NCI-H146 (cell line): Measurements from ENCODE around the gene PARVA.
"Not testable (repeated sequence)": the region's sequence is repeated elsewhere in the genome, so short reads cannot be mapped to it uniquely, and the experiment has no call there.

ENCODE experiments used
- DNase-seq: peaks from one replicate; lab custom pipeline; 2025; lab: John Stamatoyannopoulos, UW

Gene PARVA, protein sequence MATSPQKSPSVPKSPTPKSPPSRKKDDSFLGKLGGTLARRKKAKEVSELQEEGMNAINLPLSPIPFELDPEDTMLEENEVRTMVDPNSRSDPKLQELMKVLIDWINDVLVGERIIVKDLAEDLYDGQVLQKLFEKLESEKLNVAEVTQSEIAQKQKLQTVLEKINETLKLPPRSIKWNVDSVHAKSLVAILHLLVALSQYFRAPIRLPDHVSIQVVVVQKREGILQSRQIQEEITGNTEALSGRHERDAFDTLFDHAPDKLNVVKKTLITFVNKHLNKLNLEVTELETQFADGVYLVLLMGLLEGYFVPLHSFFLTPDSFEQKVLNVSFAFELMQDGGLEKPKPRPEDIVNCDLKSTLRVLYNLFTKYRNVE

DNA sequence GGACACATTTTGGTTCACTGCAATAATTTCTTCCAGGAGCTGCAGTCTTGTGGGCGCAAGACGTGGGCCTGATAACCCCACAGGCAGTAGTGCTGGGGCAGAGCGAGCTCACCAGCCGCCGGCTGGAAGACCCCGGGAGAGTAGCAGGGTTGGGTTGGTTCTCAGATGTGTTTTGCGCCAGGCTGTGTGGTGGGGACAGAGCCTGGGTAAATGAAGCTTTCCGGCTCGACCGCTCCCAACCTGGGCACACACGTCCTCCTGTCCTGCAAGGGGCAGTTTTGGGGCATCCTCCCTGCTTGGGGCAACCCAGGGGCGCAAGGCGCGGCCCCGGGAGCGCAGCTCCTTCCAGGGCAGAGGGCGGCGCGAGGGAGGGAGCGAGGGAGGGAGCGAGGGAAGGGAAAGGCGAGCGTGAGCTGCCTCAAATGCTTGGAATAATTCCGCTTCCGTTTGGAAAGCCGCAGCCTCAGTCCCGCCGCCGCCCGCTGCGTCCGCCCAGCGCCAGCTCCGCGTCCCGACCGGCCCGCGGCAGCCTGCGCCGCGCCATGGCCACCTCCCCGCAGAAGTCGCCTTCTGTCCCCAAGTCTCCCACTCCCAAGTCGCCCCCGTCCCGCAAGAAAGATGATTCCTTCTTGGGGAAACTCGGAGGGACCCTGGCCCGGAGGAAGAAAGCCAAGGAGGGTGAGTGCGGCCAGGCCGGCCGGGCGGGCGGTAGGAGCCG, at the start of gene PARVA:
Gene PARVA (plus strand): TSS at position 466 of the 718 bp plus-strand sequence. CDS start 77 bp downstream, at position 543.
- DNase-seq, result peak; percentile 71

- no peak for DNase-seq
Measured at GRCh38 chr11:12329169-12329568, 48.2 kb upstream of the PARVA start.

GRCh38 chr11:12329797-12330196, 47.6 kb upstream of the PARVA start:
- no peak for DNase-seq

- DNase-seq, result peak; percentile 73
Measured at GRCh38 chr11:12330485-12331231, 46.7 kb upstream of the PARVA start.

- DNase-seq, result peak; percentile 90
Measured at GRCh38 chr11:12331239-12331874, 46.0 kb upstream of the PARVA start.

- DNase-seq, result no peak
Measured at GRCh38 chr11:12343526-12343925, 33.8 kb upstream of the PARVA start.

- DNase-seq, result no peak
Measured at GRCh38 chr11:12353534-12353933, 23.8 kb upstream of the PARVA start.

DNA sequence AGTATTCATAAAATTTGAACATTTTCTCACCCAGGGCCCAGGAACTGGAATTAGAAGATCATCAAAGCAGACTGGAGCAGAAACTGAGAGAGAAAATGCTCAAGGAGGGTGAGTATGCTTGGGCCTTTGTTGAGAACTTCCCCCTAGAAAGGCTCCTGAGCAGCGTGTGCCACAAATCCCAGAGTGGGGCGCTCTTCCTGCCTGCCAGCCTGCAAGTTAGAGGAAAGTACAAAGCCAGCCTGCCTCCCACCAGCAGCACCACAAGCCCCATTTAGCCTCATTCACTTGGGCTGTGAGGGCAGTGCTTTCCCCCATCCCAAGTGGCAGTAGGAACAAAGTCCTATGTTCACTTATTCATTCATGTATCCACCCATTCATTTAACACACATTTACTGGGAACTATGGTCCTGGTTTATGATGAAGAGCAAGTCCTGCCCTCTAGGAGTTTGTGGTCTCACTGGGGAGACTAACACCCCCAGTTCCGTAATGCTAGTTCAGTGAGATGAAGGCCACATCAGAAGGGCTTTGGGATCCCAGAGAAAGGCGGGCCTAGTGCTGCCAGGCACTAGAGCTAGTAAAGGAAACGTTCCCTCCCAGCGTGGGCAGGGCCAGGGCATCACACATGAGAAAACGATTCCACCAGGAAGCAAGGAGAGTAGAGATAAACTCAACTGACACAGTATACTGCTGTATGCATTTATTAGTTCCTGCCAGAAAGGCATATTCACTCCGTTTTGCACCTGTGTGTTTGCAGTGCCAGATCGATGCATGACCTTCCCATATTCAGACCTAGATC, 22.4 kb upstream of the PARVA start:
- no peak for DNase-seq

DNA sequence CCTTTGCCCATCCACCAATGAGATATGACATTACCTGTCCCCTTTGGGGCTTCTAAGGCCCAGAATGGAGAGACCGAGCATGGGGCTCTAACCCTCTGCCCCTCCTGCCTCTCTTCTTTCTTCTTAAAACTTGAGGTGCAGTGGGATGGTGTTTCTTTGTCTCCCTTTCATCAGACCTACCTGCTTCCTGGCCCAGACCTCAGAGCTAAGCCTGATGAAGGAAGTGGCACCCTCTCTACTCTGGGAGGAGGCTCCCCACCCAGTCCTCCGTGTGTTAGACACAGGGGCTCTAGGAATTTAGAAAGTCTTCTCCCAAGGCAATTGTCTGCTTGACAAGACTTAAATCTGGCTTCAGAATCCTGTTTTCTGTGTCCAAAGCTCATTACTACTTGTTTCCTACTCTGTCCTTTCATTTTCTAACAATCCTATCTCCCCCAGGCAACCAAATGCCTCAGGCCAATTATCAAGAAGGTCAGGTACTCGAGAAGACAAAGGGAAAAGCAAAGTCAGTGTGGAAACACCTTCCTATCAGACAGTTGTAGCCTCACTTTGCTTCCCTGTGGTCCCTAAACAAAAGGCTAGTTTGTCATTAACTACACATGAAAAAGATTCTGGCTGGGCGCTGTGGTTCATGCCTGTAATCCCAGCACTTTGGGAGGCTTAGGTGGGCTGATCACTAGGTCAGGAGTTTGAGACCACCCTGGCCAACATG, 20.3 kb upstream of the PARVA start:
- DNase-seq, result peak; percentile 70

GRCh38 chr11:12357697-12358096, 19.7 kb upstream of the PARVA start:
- DNase-seq, result not testable (repeated sequence)

DNA sequence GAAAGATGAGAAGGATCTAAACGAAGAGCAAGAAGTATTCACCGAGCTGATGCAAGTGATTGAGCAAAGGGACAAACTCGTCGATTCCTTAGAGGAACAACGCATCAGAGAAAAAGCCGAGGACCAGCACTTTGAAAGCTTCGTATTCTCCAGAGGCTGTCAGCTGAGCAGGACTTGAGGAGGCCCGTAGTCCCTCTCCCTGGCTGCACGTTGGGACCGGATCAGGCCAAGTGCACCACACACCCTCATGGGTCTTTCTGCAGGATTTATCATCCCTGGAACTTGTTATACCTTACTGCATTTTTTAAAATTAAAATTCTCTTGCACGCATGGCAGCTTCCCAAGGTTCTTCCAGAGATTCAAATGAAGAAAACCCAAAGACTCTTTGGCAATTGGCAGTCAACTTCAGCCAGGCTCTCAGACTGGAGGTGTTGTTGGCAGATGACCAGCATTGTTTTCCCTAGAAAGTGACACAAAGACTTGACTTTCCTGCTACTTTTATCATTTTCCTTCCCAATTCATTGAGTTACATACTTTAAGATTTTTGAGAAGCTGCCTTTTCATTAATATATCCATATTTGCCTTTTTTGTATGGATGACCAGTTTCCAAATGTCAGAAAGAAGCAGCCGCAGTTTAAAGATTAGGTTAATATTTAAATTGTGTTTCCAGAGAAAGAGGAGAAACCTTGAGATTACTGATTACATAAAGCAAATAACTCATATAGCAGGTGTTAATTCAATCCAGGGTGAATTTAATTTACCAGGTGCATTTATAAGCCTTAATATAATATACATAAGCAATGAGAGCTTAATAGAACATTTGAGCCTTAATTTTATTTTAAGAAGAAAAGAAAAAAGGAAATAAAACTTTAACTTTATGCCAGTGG, 18.8 kb upstream of the PARVA start:
- no peak for DNase-seq

DNA sequence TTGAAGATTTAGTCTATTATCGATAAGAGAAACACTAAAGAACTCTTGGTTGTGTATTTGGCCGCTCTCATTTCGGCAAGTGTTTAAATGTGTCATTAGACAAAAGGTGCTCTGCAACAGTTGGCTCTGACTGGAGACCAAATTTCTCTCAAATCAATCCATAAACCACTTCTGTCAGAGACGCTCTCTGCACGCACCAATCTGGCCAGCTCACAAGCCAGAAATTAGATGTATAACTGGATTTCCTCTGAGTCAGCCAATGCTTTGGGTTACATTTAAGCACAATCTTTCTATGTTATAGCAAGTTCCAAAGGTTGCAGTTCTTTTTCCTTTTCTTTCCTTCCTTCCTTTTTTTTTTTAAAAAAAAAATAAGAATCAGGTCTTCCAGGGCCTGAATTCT, 17.6 kb upstream of the PARVA start:
- DNase-seq, result no peak

- no peak for DNase-seq
Measured at GRCh38 chr11:12361682-12362081, 15.7 kb upstream of the PARVA start.

GRCh38 chr11:12362857-12363256, 14.5 kb upstream of the PARVA start:
- DNase-seq, result no peak

DNA sequence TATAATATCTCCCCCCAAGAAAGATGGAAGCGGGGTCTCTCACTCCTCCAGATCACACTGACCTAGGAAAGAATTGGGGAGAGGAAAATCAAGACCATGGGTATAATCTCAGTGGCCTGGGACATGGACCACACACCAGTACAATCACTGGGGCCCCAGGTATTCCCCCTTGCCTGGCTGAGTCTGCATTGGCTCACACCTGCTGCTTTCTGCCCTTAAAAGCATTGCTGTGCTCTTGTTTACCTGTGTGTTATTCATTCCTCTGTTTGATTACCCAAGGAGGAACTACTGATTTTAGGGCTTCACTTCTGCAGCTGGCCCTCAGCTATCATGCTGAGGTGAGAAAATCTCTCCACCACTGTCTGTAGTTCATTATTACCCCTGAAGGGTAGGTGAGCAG, 14.0 kb upstream of the PARVA start:
- DNase-seq, result no peak

DNA sequence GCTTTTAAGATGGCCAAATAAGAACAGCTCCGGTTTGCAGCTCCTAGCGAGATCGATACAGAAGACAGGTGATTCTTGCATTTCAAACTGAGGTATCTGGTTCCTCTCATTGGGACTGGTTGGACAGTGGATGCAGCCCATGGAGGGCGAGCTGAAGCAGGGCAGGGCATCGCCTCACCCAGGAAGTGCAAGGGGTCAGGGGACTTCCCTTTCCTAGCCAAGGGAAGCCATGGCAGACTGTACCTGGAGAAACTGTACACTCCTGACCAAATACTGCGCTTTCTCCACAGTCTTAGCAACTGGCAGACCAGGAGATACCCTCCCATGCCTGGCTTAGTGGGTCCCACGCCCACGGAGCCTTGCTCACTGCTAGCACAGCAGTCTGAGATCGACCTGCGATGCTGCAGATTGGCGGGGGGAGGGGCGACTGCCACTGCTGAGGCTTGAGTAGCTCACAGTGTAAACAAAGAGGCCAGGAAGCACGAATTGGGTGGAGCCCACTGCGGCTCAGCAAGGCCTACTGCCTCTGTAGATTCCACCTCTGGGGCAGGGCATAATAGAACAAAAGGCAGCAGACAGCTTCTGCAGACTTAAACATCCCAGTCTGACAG, 11.3 kb upstream of the PARVA start:
- not testable (repeated sequence) for DNase-seq

DNA sequence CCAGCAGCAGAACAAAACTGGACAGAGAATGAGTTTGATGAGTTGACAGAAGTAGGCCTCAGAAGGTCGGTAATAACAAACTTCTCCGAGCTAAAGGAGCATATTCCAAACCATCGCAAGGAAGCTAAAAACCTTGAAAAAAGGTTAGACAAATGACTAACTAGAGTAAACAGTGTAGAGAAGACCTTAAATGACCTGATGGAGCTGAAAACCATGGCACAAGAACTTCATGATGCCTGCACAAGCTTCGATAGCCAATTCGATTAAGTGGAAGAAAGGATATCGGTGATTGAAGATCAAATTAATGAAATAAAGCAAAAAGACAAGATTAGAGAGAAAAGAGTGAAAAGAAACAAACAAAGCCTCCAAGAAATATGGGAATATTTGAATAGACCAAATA, 10.3 kb upstream of the PARVA start:
- DNase-seq, result not testable (repeated sequence)

GRCh38 chr11:12372111-12372510, 5.3 kb upstream of the PARVA start:
- no peak for DNase-seq

- DNase-seq, result no peak
Measured at GRCh38 chr11:12375720-12376119, 1.7 kb upstream of the PARVA start.
